Esophagus squamous epithelium (tissue), 5 donors: ENCODE data around the gene UNC5C. TPM values are rescaled to one million over a fixed set of nuclear protein-coding genes. Genes with fewer than 3 reads are reported as not detected.

ENCODE experiments used
- DNase-seq: peaks from one replicate; lab custom pipeline; 2025; lab: John Stamatoyannopoulos, UW
- H3K27ac ChIP-seq, 4 donors: fragments of 200-600 bp; sonication (generic); one replicate each; pipeline ENCODE4 v1.5.1; 2016 to 2019; ENCODE audit warnings: mild to moderate bottlenecking in 1 of 4
- H3K27me3 ChIP-seq, 4 donors: fragments of 200-600 bp; sonication (generic); 1 replicate in 3 of 4; 2 replicates in 1 of 4; pipeline versions ENCODE4 v1.5.1 to v1.6.0; 2017 to 2021; ENCODE audit warnings: antibody characterized with exemption in 1 of 4
- H3K36me3 ChIP-seq, 3 donors: fragments of 200-600 bp; sonication (generic); one replicate each; pipeline ENCODE4 v1.5.1; 2016 to 2019
- H3K4me1 ChIP-seq, 3 donors: fragments of 200-600 bp; sonication (generic); one replicate each; pipeline ENCODE4 v1.5.1; 2017 to 2019
- H3K4me3 ChIP-seq, 4 donors: fragments of 200-600 bp; sonication (generic); 1 replicate in 3 of 4; 2 replicates in 1 of 4; pipeline ENCODE4 v1.5.1; 2016 to 2019; ENCODE audit warnings: mild to moderate bottlenecking in 2 of 4, moderate library complexity in 1 of 4
- H3K9me3 ChIP-seq, 3 donors: fragments of 200-600 bp; sonication (generic); one replicate each; pipeline ENCODE4 v1.5.1; 2016 to 2019
- POLR2A ChIP-seq, 4 donors: fragments of 450-650 bp; IDR thresholded peaks; one replicate each; pipeline ENCODE4 v1.6.1; 2017; ENCODE audit warnings: antibody characterized with exemption in 4 of 4, mild to moderate bottlenecking in 4 of 4, moderate library complexity in 3 of 4
- WGBS, 2 donors: methylation state at CpG; one replicate each; pipeline ENCODE4 v1.1.5; 2018; 5-methylcytosine and 5-hydroxymethylcytosine counted together
- intact Hi-C: fragments of 100-400 bp; cut with DNase I; formaldehyde crosslinking; loops from one replicate; pipeline ENCODE4 v1.15.0; 2022
- total RNA-seq, 4 donors: library from RNA; depleted of rRNA; stranded (reverse); fragments of >200 nt; gene quantifications; one replicate each; pipeline ENCODE4 v1.1.0, GENCODE V29; 2016
- TF ChIP-seq, protein P1 (sequence below), 6 experiments: fragments of 450-650 bp in 4 of 6; fragments of 200-600 bp in 2 of 6; sonication (generic) in 2 of 6; IDR thresholded peaks; one replicate each; pipeline ENCODE4 v1.5.1; 2016 to 2019; ENCODE audit warnings: antibody characterized with exemption in 6 of 6, mild to moderate bottlenecking in 4 of 6, moderate library complexity in 4 of 6
- donor health status: DM: yes; HTN: yes; CAD: no.

The UNC5C gene
- total RNA-seq, 4 donors from 2014 or later = 0.11 to 0.95 (median 0.36) TPM

DNA sequence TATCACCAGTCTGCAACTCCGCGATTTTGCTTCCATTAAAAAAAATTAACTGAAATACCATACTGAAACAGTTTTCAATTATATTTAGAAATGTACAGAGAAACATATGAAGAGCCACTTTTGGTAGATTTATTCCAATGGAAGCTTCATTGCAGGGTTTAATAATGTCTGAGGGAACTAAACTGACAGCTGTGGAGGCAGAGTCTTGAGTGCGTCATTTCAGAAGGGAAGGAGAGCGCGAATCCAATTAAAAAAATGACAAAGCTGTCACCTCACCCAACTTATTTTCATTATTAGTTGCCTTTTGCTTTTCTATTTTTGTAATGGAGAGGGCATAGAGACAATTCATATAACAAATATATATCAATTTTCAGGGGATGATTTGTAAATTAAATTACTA is 104.0 kb downstream of the UNC5C start:
- TF ChIP-seq, protein P1, sequence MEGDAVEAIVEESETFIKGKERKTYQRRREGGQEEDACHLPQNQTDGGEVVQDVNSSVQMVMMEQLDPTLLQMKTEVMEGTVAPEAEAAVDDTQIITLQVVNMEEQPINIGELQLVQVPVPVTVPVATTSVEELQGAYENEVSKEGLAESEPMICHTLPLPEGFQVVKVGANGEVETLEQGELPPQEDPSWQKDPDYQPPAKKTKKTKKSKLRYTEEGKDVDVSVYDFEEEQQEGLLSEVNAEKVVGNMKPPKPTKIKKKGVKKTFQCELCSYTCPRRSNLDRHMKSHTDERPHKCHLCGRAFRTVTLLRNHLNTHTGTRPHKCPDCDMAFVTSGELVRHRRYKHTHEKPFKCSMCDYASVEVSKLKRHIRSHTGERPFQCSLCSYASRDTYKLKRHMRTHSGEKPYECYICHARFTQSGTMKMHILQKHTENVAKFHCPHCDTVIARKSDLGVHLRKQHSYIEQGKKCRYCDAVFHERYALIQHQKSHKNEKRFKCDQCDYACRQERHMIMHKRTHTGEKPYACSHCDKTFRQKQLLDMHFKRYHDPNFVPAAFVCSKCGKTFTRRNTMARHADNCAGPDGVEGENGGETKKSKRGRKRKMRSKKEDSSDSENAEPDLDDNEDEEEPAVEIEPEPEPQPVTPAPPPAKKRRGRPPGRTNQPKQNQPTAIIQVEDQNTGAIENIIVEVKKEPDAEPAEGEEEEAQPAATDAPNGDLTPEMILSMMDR (IDR thresholded peaks at IDR 0.05) = no peak
- TF ChIP-seq POLR2A (IDR thresholded peaks at IDR 0.05) = no peak
- intact Hi-C loops = no loop called here
- H3K4me1 ChIP-seq = no peaks in the 10 kb centered on the region
- no peaks in the 10 kb centered on the region for H3K27me3 ChIP-seq
- H3K27ac ChIP-seq = no peak overlapping the region
- no peaks in the 10 kb centered on the region for H3K36me3 ChIP-seq
- DNase-seq = no peak
- H3K9me3 ChIP-seq = no peaks in the 10 kb centered on the region
- H3K4me3 ChIP-seq = no peak overlapping the region
- 92 to 93% methylated on average over 5 of the region's 5 CpGs for WGBS, 2 donors

DNA sequence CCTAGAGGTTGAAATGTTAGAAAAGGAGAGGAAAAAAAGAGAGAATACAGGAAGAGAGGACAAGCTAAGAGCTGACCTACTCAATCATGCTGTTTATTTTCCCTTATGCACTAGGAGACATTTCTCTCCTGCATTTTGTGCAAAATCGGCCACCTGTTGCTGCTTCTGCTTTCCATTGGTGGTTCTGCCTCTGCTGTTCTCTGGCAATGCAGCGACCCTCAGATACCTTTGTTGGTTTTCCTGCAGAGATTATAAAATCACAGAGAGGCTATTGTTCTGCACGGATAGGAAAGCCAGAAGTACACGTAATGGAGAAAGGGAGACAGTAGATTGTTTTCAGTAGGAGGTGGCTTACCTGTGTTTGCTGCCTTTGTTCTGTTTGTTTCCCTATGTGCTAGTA is 108.9 kb downstream of the UNC5C start:
- no peaks in the 10 kb centered on the region for H3K27me3 ChIP-seq
- no peak overlapping the region for H3K27ac ChIP-seq
- no peaks in the 10 kb centered on the region for H3K36me3 ChIP-seq
- intact Hi-C loops = no loop called here
- no peak overlapping the region for H3K4me3 ChIP-seq
- TF ChIP-seq, protein P1 (IDR thresholded peaks at IDR 0.05) = no peak
- TF ChIP-seq POLR2A (IDR thresholded peaks at IDR 0.05) = no peak
- no peak for DNase-seq
- no peaks in the 10 kb centered on the region for H3K4me1 ChIP-seq
- no peaks in the 10 kb centered on the region for H3K9me3 ChIP-seq
- WGBS, 2 donors = 31 to 34% methylated on average over 4 of the region's 4 CpGs

DNA sequence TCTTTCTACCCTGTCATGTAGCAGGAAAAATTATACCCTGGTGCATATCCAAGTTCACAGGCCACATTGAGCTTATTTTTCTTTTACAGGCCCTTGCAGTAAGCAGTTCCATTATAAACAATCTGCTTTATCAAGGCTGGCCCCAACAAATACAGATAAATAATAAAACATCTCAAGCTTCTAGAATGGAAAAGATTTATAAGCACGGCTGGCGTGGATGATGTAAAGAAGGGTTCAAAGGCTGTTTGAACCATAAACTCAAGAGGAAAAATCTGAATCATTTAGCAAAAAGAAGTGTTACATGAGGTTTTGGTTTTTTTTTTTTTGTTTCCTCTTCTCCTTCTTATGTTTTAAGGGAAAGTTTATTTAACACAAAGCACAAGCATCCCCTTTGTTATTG is 109.7 kb downstream of the UNC5C start:
- no peaks in the 10 kb centered on the region for H3K9me3 ChIP-seq
- no peak overlapping the region for H3K4me3 ChIP-seq
- no peaks in the 10 kb centered on the region for H3K36me3 ChIP-seq
- 58 to 64% methylated on average over 2 of the region's 2 CpGs for WGBS, 2 donors
- TF ChIP-seq, protein P1 (IDR thresholded peaks at IDR 0.05) = no peak
- no peak for TF ChIP-seq POLR2A (IDR thresholded peaks at IDR 0.05)
- no peak for DNase-seq
- intact Hi-C loops = no loop called here
- no peaks in the 10 kb centered on the region for H3K27me3 ChIP-seq
- no peak overlapping the region for H3K27ac ChIP-seq
- H3K4me1 ChIP-seq = no peaks in the 10 kb centered on the region

DNA sequence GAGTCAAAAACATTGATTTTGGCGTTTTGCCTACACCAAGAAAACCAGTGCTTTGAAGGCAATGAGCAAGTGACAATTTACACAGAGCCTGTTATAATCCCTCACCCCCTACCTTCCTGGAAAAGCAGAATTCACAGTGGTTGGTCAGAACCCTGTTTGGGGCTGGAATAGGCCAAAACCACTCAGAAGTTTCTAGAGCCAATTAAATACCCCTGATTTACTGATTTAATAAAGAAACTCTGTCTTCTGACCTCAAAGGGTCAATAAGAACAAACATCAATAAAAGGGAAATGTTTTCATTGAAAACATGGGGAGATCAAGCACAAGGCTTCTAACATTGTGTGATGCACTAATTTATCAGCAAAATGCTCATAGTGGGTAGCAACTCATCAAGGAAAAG is 116.3 kb downstream of the UNC5C start:
- no peak for DNase-seq
- H3K4me3 ChIP-seq = no peak overlapping the region
- WGBS, 2 donors = 22 to 38% methylated on average over 1 of the region's 1 CpG
- TF ChIP-seq, protein P1 (IDR thresholded peaks at IDR 0.05) = no peak
- TF ChIP-seq POLR2A (IDR thresholded peaks at IDR 0.05) = no peak
- H3K9me3 ChIP-seq = no peaks in the 10 kb centered on the region
- H3K27ac ChIP-seq = no peak overlapping the region
- H3K4me1 ChIP-seq = no peaks in the 10 kb centered on the region
- no peaks in the 10 kb centered on the region for H3K27me3 ChIP-seq
- intact Hi-C loops = no loop called here
- H3K36me3 ChIP-seq = no peaks in the 10 kb centered on the region

DNA sequence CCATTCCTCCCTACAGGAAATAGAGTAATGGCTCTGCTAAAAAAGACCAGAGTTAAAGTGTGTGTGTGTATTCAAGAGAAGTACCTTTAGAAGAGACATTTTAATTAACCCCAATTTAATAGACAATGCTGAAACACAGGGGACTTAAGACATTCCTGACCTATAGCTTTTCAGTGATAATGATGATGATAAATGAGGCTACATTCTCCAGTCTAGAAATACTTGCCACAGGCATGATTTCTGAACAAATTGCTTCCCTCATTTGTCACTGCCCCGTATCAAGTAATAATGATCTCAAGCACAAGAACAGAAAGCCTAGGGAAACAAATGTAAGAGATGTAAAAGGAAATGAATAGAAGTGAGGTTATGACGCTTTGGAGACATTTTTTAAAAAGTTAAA is 117.1 kb downstream of the UNC5C start:
- TF ChIP-seq POLR2A (IDR thresholded peaks at IDR 0.05) = no peak
- TF ChIP-seq, protein P1 (IDR thresholded peaks at IDR 0.05) = no peak
- Histone ChIP-seq H3K27me3 (no peaks in the 10 kb centered on the region), H3K4me3 (no peak overlapping the region), H3K27ac (no peak overlapping the region), H3K9me3 (no peaks in the 10 kb centered on the region), H3K4me1 (no peaks in the 10 kb centered on the region), H3K36me3 (no peaks in the 10 kb centered on the region)
- no peak for DNase-seq
- intact Hi-C loops = no loop called here
- 49 to 58% methylated on average over 2 of the region's 2 CpGs for WGBS, 2 donors
